Osteoblast (primary cell): ENCODE measurements around the gene VTI1A. TPM values are rescaled to one million over a fixed set of nuclear protein-coding genes. Genes with fewer than 3 reads are reported as not detected.
"Not testable (repeated sequence)": the region's sequence is repeated elsewhere in the genome, so short reads cannot be mapped to it uniquely, and the experiment has no call there.

ENCODE experiments used
- DNase-seq: peaks from one replicate; pipeline ENCODE4 v3.0.0; 2011; ENCODE audit warnings: low spot score, mixed read lengths; ENCODE audit not compliant: insufficient read length; ENCODE audit errors: missing footprints
- H2AFZ ChIP-seq: 2 replicates; pipeline ENCODE4 v1.6.0; 2011; ENCODE audit warnings: mild to moderate bottlenecking, low read length
- H3K27ac ChIP-seq: 2 replicates; pipeline ENCODE4 v1.5.1; 2011; ENCODE audit warnings: mild to moderate bottlenecking, low read depth, low read length, moderate library complexity
- H3K27me3 ChIP-seq: 2 replicates; pipeline ENCODE4 v1.6.0; 2012; ENCODE audit warnings: mild to moderate bottlenecking, control low read depth, inconsistent platforms, low read length, moderate library complexity; ENCODE audit not compliant: insufficient read depth
- H3K36me3 ChIP-seq: 2 replicates; pipeline ENCODE4 v1.5.1; 2011; ENCODE audit warnings: mild to moderate bottlenecking, low read length, control low read depth, moderate library complexity; ENCODE audit not compliant: insufficient read depth
- H3K4me1 ChIP-seq: 2 replicates; pipeline ENCODE4 v1.5.1; 2011; ENCODE audit warnings: mild to moderate bottlenecking, low read length, control low read depth, moderate library complexity; ENCODE audit not compliant: insufficient read depth
- H3K4me2 ChIP-seq: 2 replicates; pipeline ENCODE4 v1.6.0; 2011; ENCODE audit warnings: mild to moderate bottlenecking, low read length; ENCODE audit not compliant: insufficient read depth
- H3K4me3 ChIP-seq: fragments of 200-600 bp; sonication (generic); 3 replicates; pipeline ENCODE4 v1.5.1; 2012; ENCODE audit warnings: mild to moderate bottlenecking, low read length, inconsistent platforms; ENCODE audit not compliant: insufficient read depth
- H3K79me2 ChIP-seq: 2 replicates; pipeline ENCODE4 v1.6.0; 2012; ENCODE audit warnings: mild to moderate bottlenecking, low read length, control low read depth, inconsistent platforms; ENCODE audit not compliant: insufficient read depth
- H3K9me3 ChIP-seq: 2 replicates; pipeline ENCODE4 v1.5.1; 2011; ENCODE audit warnings: low read depth, low read length, control low read depth
- H4K20me1 ChIP-seq: 2 replicates; pipeline ENCODE4 v1.6.0; 2012; ENCODE audit warnings: mild to moderate bottlenecking, low read length, control low read depth; ENCODE audit not compliant: insufficient read depth
- total RNA-seq: library from RNA; depleted of rRNA; stranded (reverse); fragments of >200 nt; gene quantifications from 2 replicates; pipeline ENCODE4 v1.2.3, GENCODE V29; 2012
- TF ChIP-seq, protein P1 (sequence below): IDR thresholded peaks from 2 replicates; pipeline ENCODE4 v1.5.1; 2011; ENCODE audit warnings: mild to moderate bottlenecking, low read depth, low read length, moderate library complexity; ENCODE audit errors: extremely low read depth

The VTI1A gene
- total RNA-seq, 1 donor = 34.7 TPM

DNA sequence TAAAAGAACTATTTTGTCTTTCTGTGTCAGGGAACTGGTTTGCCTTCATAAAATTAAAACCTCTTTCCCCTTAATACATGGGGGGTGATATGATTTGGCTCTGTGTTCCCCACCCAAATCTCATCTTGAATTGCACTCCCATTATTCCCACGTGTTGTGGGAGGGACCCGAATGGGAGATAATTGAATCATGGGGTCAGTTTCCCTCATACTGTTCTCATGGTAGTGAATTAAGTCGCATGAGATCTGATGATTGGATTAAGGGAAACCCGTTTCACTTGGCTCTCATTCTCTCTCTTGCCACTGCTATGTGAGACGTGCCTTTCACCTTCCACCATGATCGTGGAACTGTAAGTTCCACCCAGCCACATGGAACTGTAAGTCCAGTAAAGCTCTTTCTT, 142.1 kb downstream of the VTI1A start:
- H3K36me3 ChIP-seq = no peaks in the 10 kb centered on the region
- H3K4me2 ChIP-seq = no peak overlapping the region
- H3K27me3 ChIP-seq = no peaks in the 10 kb centered on the region
- no peaks in the 10 kb centered on the region for H4K20me1 ChIP-seq
- no peak overlapping the region for H3K27ac ChIP-seq
- TF ChIP-seq, protein P1, sequence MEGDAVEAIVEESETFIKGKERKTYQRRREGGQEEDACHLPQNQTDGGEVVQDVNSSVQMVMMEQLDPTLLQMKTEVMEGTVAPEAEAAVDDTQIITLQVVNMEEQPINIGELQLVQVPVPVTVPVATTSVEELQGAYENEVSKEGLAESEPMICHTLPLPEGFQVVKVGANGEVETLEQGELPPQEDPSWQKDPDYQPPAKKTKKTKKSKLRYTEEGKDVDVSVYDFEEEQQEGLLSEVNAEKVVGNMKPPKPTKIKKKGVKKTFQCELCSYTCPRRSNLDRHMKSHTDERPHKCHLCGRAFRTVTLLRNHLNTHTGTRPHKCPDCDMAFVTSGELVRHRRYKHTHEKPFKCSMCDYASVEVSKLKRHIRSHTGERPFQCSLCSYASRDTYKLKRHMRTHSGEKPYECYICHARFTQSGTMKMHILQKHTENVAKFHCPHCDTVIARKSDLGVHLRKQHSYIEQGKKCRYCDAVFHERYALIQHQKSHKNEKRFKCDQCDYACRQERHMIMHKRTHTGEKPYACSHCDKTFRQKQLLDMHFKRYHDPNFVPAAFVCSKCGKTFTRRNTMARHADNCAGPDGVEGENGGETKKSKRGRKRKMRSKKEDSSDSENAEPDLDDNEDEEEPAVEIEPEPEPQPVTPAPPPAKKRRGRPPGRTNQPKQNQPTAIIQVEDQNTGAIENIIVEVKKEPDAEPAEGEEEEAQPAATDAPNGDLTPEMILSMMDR = no peak
- no peaks in the 10 kb centered on the region for H3K79me2 ChIP-seq
- H3K4me3 ChIP-seq = no peak overlapping the region
- no peak for DNase-seq
- peaks cover 26% of the 10 kb centered on the region for H3K4me1 ChIP-seq
- H2AFZ ChIP-seq = no peak overlapping the region
- no peaks in the 10 kb centered on the region for H3K9me3 ChIP-seq

- not testable (repeated sequence) for H3K36me3 ChIP-seq, H3K79me2 ChIP-seq, DNase-seq, H3K4me2 ChIP-seq, H3K9me3 ChIP-seq, H3K27ac ChIP-seq, H3K27me3 ChIP-seq, H2AFZ ChIP-seq, H3K4me1 ChIP-seq, H4K20me1 ChIP-seq, H3K4me3 ChIP-seq
These were observed 143.8 kb downstream of the VTI1A start for GRCh38 chr10:112590786-112591185.

DNA sequence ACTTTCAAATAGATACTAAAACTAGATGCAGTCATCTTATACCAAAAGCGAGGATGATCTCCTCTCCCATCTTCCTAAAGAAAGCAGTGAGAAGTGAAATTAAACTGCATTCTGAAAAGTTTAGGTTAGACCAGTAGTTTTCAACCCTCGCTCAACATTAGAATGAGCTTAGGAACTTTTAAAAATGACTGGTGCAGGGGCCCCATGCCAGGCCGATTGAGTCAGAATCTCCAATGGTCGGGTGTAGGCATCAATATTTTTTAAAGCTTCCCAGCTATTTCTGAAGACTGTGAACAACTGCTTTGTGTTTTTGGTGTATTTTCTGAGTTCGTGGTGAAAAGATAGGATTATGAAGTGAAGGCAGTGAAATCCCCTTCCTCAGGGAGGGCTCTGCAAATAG, 146.0 kb downstream of the VTI1A start:
- Histone ChIP-seq H2AFZ (no peak overlapping the region), H3K9me3 (no peaks in the 10 kb centered on the region), H3K27ac (no peak overlapping the region)

GRCh38 chr10:112601214-112602090, 154.4 kb downstream of the VTI1A start:
- H3K4me2 ChIP-seq = no peak overlapping the region
- H3K4me3 ChIP-seq = no peak overlapping the region
- no peak overlapping the region for H2AFZ ChIP-seq
- H4K20me1 ChIP-seq = peaks cover 7% of the 10 kb centered on the region
- H3K4me1 ChIP-seq = no peaks in the 10 kb centered on the region
- TF ChIP-seq, protein P1 = no peak
- H3K27me3 ChIP-seq = no peaks in the 10 kb centered on the region
- H3K79me2 ChIP-seq = no peaks in the 10 kb centered on the region
- H3K9me3 ChIP-seq = no peaks in the 10 kb centered on the region
- no peaks in the 10 kb centered on the region for H3K36me3 ChIP-seq
- no peak for DNase-seq
- no peak overlapping the region for H3K27ac ChIP-seq

More for the DNA sequence above, 146.0 kb downstream of the VTI1A start:
- Histone ChIP-seq H3K79me2 (no peaks in the 10 kb centered on the region), H3K4me2 (no peak overlapping the region), H3K27me3 (no peaks in the 10 kb centered on the region), H3K36me3 (no peaks in the 10 kb centered on the region), H4K20me1 (no peaks in the 10 kb centered on the region), H3K4me3 (no peak overlapping the region), H3K4me1 (no peaks in the 10 kb centered on the region)
- peak; percentile 66 for DNase-seq
- TF ChIP-seq, protein P1 = no peak
